IMR-90 (cell line): ENCODE data around the gene DVL2.

Experiments
- BHLHE40 ChIP-seq: fragments of 150-350 bp; IDR thresholded peaks from 2 replicates; pipeline ENCODE4 v1.6.1; 2016; ENCODE audit warnings: mild to moderate bottlenecking, low read depth, low read length
- CEBPB ChIP-seq: IDR thresholded peaks from 2 replicates; pipeline ENCODE4 v1.6.1; 2012; ENCODE audit warnings: low read depth, low read length, improper control_type of control experiment
- CHD1 ChIP-seq: IDR thresholded peaks from 2 replicates; pipeline ENCODE4 v1.6.1; 2012; ENCODE audit warnings: low read depth, low read length, improper control_type of control experiment
- FOS ChIP-seq: fragments of 150-350 bp; IDR thresholded peaks from 2 replicates; pipeline ENCODE4 v1.6.1; 2016; ENCODE audit warnings: low read depth, low read length
- MAFK ChIP-seq: IDR thresholded peaks from 2 replicates; pipeline ENCODE4 v1.6.1; 2012; ENCODE audit warnings: low read depth, low read length, improper control_type of control experiment
- NFE2L2 ChIP-seq: fragments of 150-350 bp; IDR thresholded peaks from 2 replicates; pipeline ENCODE4 v1.6.1; 2016; ENCODE audit warnings: low read depth, mild to moderate bottlenecking, low read length
- POLR2A ChIP-seq: IDR thresholded peaks from 2 replicates; pipeline ENCODE4 v1.6.1; 2012; ENCODE audit warnings: mild to moderate bottlenecking, low read depth, low read length
- RAD21 ChIP-seq: IDR thresholded peaks from 2 replicates; pipeline ENCODE4 v1.6.1; 2012; ENCODE audit warnings: low read length, improper control_type of control experiment
- RCOR1 ChIP-seq: IDR thresholded peaks from 2 replicates; pipeline ENCODE4 v1.6.1; 2012; ENCODE audit warnings: mild to moderate bottlenecking, low read length, improper control_type of control experiment; ENCODE audit not compliant: insufficient replicate concordance
- RFX5 ChIP-seq: IDR thresholded peaks from 2 replicates; pipeline ENCODE4 v1.8.0; 2012; ENCODE audit warnings: low read depth, mild to moderate bottlenecking, low read length, moderate library complexity
- SMC3 ChIP-seq: fragments of 150-350 bp; IDR thresholded peaks from 2 replicates; pipeline ENCODE4 v1.6.1; 2016; ENCODE audit warnings: low read depth, mild to moderate bottlenecking, antibody characterized with exemption, low read length, moderate library complexity
- TF ChIP-seq, protein P1 (sequence below): conservative IDR thresholded peaks from 2 replicates; pipeline ENCODE4 v1.5.1; 2012; ENCODE audit warnings: mild to moderate bottlenecking, low read depth, low read length, improper control_type of control experiment
- TF ChIP-seq, protein P2 (sequence below): fragments of 150-350 bp; IDR thresholded peaks from 2 replicates; pipeline ENCODE4 v1.6.1; 2017; ENCODE audit warnings: mild to moderate bottlenecking, antibody characterized with exemption, low read length, low read depth
- TF ChIP-seq, protein P3 (sequence below): fragments of 150-350 bp; IDR thresholded peaks from 2 replicates; pipeline ENCODE4 v1.6.1; 2016; ENCODE audit warnings: low read depth, mild to moderate bottlenecking, low read length, moderate library complexity, borderline replicate concordance

DNA sequence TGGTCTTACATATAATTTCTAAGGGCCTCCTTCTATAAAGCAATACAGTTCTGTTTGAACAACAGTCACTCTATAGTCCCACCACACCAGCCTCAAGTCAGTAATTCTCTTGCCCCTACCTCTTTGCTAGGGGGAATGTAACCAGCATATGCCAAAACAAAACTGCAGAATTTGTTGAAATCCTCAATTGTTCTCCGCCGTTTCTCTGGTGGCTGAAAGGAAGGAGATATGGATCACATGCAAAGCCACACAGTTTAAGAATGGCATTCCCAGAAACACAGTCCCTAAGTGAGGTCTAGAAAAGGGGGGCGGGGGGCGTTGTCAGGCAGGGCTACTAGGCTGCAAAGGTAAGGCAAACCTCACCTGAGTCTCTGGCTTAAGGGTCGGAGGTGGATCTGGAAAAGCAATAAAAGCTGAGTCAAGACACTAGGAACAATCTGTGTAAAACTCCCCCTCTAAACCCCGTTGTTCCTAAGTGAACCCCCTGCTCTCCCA is 3.0 kb upstream of the DVL2 start:
- TF ChIP-seq POLR2A (no peak), RAD21 (no peak), NFE2L2 (no peak), BHLHE40 (no peak), MAFK (no peak), SMC3 (no peak), FOS (no peak), CEBPB (no peak), RFX5 (no peak), CHD1 (no peak), RCOR1 (no peak)
- TF ChIP-seq, protein P1, sequence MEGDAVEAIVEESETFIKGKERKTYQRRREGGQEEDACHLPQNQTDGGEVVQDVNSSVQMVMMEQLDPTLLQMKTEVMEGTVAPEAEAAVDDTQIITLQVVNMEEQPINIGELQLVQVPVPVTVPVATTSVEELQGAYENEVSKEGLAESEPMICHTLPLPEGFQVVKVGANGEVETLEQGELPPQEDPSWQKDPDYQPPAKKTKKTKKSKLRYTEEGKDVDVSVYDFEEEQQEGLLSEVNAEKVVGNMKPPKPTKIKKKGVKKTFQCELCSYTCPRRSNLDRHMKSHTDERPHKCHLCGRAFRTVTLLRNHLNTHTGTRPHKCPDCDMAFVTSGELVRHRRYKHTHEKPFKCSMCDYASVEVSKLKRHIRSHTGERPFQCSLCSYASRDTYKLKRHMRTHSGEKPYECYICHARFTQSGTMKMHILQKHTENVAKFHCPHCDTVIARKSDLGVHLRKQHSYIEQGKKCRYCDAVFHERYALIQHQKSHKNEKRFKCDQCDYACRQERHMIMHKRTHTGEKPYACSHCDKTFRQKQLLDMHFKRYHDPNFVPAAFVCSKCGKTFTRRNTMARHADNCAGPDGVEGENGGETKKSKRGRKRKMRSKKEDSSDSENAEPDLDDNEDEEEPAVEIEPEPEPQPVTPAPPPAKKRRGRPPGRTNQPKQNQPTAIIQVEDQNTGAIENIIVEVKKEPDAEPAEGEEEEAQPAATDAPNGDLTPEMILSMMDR = no peak
- TF ChIP-seq, protein P2, sequence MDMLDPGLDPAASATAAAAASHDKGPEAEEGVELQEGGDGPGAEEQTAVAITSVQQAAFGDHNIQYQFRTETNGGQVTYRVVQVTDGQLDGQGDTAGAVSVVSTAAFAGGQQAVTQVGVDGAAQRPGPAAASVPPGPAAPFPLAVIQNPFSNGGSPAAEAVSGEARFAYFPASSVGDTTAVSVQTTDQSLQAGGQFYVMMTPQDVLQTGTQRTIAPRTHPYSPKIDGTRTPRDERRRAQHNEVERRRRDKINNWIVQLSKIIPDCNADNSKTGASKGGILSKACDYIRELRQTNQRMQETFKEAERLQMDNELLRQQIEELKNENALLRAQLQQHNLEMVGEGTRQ = no peak
- TF ChIP-seq, protein P3, sequence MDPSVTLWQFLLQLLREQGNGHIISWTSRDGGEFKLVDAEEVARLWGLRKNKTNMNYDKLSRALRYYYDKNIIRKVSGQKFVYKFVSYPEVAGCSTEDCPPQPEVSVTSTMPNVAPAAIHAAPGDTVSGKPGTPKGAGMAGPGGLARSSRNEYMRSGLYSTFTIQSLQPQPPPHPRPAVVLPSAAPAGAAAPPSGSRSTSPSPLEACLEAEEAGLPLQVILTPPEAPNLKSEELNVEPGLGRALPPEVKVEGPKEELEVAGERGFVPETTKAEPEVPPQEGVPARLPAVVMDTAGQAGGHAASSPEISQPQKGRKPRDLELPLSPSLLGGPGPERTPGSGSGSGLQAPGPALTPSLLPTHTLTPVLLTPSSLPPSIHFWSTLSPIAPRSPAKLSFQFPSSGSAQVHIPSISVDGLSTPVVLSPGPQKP = no peak
